GM12878 (cell line): ENCODE data around the gene SLC25A48. TPM values are rescaled to one million over a fixed set of nuclear protein-coding genes. Genes with fewer than 3 reads are reported as not detected.

Experiments
- ATAC-seq: fragments of 200-7000 bp; cut with Tn5 transposase; 3 replicates; pipeline ENCODE4 v1.9.1; 2020; ENCODE audit warnings: mild to moderate bottlenecking, moderate library complexity
- BruUV-seq: library from RNA; stranded (reverse); fragments of 400-500 nt; replicated peaks from 2 replicates; lab custom pipeline; 2021; lab: Mats Ljungman, UMichigan
- CTCF ChIA-PET: fragments of 300-600 bp; sonication (Branson Sonifier 250); formaldehyde crosslinking; extraction: SDS; loops from one replicate; lab custom pipeline; 2021; ENCODE audit warnings: inconsistent platforms; lab: Yijun Ruan, JAX
- POLR2A ChIA-PET: fragments of 350-600 bp; formaldehyde crosslinking; extraction: SDS; loops from one replicate; lab custom pipeline; 2021; ENCODE audit warnings: inconsistent platforms; lab: Charles Lee
- RAD21 ChIA-PET: fragments of 300-600 bp; sonication (Branson Sonifier 250); formaldehyde crosslinking; loops from one replicate; lab custom pipeline; 2023; ENCODE audit warnings: antibody characterized with exemption; ENCODE audit not compliant: unreplicated experiment; lab: Charles Lee
- SMC1A ChIA-PET: fragments of 300-600 bp; sonication (Branson Sonifier 250); formaldehyde crosslinking; loops from one replicate; lab custom pipeline; 2023; ENCODE audit not compliant: unreplicated experiment, uncharacterized antibody; lab: Charles Lee
- DNase-seq: peaks from one replicate; pipeline ENCODE4 v3.0.0-alpha.2; 2011; ENCODE audit warnings: low read depth, low spot score
- FAIRE-seq: peaks from 3 replicates; lab custom pipeline; 2011; peaks lifted over from hg19 to GRCh38; lab: Jason Lieb, UNC
- H2AFZ ChIP-seq: 2 replicates; pipeline ENCODE4 v1.6.0; 2011; ENCODE audit warnings: low read depth, low read length, control low read depth; ENCODE audit not compliant: control insufficient read depth
- H3K27ac ChIP-seq: 2 replicates; pipeline ENCODE4 v1.5.1; 2011; ENCODE audit warnings: control low read depth; ENCODE audit not compliant: control insufficient read depth, insufficient read depth
- H3K27me3 ChIP-seq, 2 experiments: replicated peaks in 1 of 2; 2 replicates each; pipeline versions ENCODE4 v1.6.0 to v1.6.1; 2011; ENCODE audit warnings: low read length in 1 of 2; ENCODE audit not compliant: control insufficient read depth in 2 of 2, insufficient read depth in 2 of 2
- H3K36me3 ChIP-seq, 2 experiments: 2 replicates each; pipeline ENCODE4 v1.5.1; 2011; ENCODE audit warnings: low read length in 1 of 2; ENCODE audit not compliant: control insufficient read depth in 2 of 2, insufficient read depth in 2 of 2
- H3K4me1 ChIP-seq: 2 replicates; pipeline ENCODE4 v1.6.1; 2011; ENCODE audit warnings: mild to moderate bottlenecking, low read length, moderate library complexity, mixed read lengths; ENCODE audit not compliant: control insufficient read depth, insufficient read depth
- H3K4me2 ChIP-seq: 2 replicates; pipeline ENCODE4 v1.6.0; 2011; ENCODE audit warnings: control low read depth; ENCODE audit not compliant: control insufficient read depth, insufficient read depth
- H3K4me3 ChIP-seq: fragments of 200-600 bp; sonication (generic); 2 replicates; pipeline ENCODE4 v1.5.1; 2016
- H3K79me2 ChIP-seq: 2 replicates; pipeline ENCODE4 v1.6.0; 2011; ENCODE audit warnings: low read length; ENCODE audit not compliant: control insufficient read depth, insufficient read depth
- H3K9ac ChIP-seq: 2 replicates; pipeline ENCODE4 v1.8.0; 2011; ENCODE audit warnings: low read length, control low read depth, mixed read lengths; ENCODE audit not compliant: control insufficient read depth, insufficient read depth
- H3K9me3 ChIP-seq: replicated peaks from 3 replicates; pipeline ENCODE4 v1.5.1; 2011; ENCODE audit warnings: mild to moderate bottlenecking, low read length; ENCODE audit not compliant: control insufficient read depth, insufficient read depth
- H4K20me1 ChIP-seq: 2 replicates; pipeline ENCODE4 v1.6.0; 2011; ENCODE audit not compliant: control insufficient read depth, insufficient read depth
- DPF2 ChIP-seq: fragments of 450-650 bp; IDR thresholded peaks from 2 replicates; pipeline ENCODE4 v1.6.1; 2017; ENCODE audit warnings: mild to moderate bottlenecking
- POLR2A ChIP-seq: IDR thresholded peaks from 2 replicates; pipeline ENCODE4 v1.6.1; 2011; ENCODE audit warnings: low read depth, mild to moderate bottlenecking, low read length
- RB1 ChIP-seq: fragments of 450-650 bp; formaldehyde crosslinking; IDR thresholded peaks from 2 replicates; pipeline ENCODE4 v1.6.1; 2017; ENCODE audit warnings: mild to moderate bottlenecking, borderline replicate concordance
- STAT1 ChIP-seq: fragments of 450-650 bp; conservative IDR thresholded peaks from 2 replicates; pipeline ENCODE4 v1.6.1; 2014; ENCODE audit warnings: antibody characterized with exemption, mild to moderate bottlenecking
- TCF7 ChIP-seq: IDR thresholded peaks from 2 replicates; pipeline ENCODE4 v1.6.1; 2014; ENCODE audit warnings: antibody characterized with exemption, borderline replicate concordance
- WGBS: methylation state at CpG from one replicate; pipeline ENCODE4 v1.1.6; 2016; ENCODE audit warnings: low lambda C conversion rate; ENCODE audit not compliant: insufficient replicate concordance, insufficient coverage; ENCODE audit errors: missing lambda C conversion rate; 5-methylcytosine and 5-hydroxymethylcytosine counted together
- in situ Hi-C: fragments of 300-500 bp; cut with MboI; formaldehyde crosslinking; loops from 9 replicates; pipeline ENCODE4 v1.14.3; 2018; ENCODE audit warnings: mixed read lengths
- intact Hi-C: fragments of 100-400 bp; cut with micrococcal nuclease; formaldehyde crosslinking; loops from one replicate; pipeline ENCODE4 v1.14.2; 2022; ENCODE audit not compliant: unreplicated experiment
- polyA plus RNA-seq, 11 experiments: library from polyadenylated mRNA; depleted of rRNA in 4 of 11; unstranded in 6 of 11; stranded (reverse) in 5 of 11; fragments of >200 nt; fragmentation: Nextera tagmentation in 4 of 11; fragmentation: Illumina TruSeq in 1 of 11; extraction: Ambion mirVana in 4 of 11; extraction: Trizol in 1 of 11; gene quantifications; 1 replicate in 1 of 11; 2 replicates in 10 of 11; pipeline versions ENCODE4 v1.2.1 to v1.2.3, GENCODE V29; 2011 to 2016; ENCODE audit warnings: inconsistent platforms in 2 of 11, missing spikeins in 2 of 11, low read depth in 1 of 11
- total RNA-seq, 4 experiments: library from RNA; depleted of rRNA in 3 of 4; stranded (reverse); fragments of >200 nt in 3 of 4; fragmentation: Illumina TruSeq in 1 of 4; extraction: Trizol in 1 of 4; gene quantifications; 2 replicates each; pipeline versions ENCODE4 v1.2.1 to v1.2.3, GENCODE V29; 2013 to 2021
- TF ChIP-seq, protein P1 (sequence below): IDR thresholded peaks from 2 replicates; pipeline ENCODE4 v1.6.1; 2012; ENCODE audit warnings: mild to moderate bottlenecking, low read depth, low read length

SLC25A48 gene
- total and polyA plus RNA-seq, 10 of the 15 experiments (the other 5 are each of a cell fraction or from before 2014, with no cell fraction given): 0.06 TPM; not detected in 9

DNA sequence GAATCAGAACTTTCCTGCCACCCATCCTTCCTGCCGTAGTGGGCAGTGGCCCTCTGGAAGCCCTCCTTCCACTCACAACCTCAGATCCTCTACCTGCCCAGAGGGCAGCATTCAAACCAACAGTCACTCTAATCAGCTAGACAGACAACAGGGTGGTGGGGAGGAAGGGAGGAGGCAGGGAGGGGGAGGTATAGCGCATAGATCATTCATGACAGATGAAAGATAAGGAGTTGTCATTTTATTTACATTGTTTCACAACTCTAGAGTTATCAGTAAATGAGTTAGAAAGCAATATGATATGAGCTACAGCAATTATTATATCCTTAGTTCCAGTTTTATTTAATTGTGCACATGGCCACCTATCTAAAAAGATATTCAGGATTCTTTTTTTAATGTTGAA lies 60.3 kb downstream of the SLC25A48 start:
- Histone ChIP-seq H3K9ac (no peak overlapping the region), H3K27ac (no peak overlapping the region), H3K27me3 (peaks cover 2 to 3% of the 10 kb centered on the region in 2 experiments; a peak in 1 of 4 replicates), H4K20me1 (no peaks in the 10 kb centered on the region), H3K4me3 (no peak overlapping the region)
- 82% methylated on average over 2 of the region's 2 CpGs for WGBS
- ATAC-seq: no peak
- BruUV-seq: no TSS peak
- DNase-seq: no peak
- intact Hi-C loops: no loop called here
- CTCF ChIA-PET: no interaction called here
- TF ChIP-seq STAT1: no peak
- TF ChIP-seq RB1: no peak
- TF ChIP-seq, protein P1, sequence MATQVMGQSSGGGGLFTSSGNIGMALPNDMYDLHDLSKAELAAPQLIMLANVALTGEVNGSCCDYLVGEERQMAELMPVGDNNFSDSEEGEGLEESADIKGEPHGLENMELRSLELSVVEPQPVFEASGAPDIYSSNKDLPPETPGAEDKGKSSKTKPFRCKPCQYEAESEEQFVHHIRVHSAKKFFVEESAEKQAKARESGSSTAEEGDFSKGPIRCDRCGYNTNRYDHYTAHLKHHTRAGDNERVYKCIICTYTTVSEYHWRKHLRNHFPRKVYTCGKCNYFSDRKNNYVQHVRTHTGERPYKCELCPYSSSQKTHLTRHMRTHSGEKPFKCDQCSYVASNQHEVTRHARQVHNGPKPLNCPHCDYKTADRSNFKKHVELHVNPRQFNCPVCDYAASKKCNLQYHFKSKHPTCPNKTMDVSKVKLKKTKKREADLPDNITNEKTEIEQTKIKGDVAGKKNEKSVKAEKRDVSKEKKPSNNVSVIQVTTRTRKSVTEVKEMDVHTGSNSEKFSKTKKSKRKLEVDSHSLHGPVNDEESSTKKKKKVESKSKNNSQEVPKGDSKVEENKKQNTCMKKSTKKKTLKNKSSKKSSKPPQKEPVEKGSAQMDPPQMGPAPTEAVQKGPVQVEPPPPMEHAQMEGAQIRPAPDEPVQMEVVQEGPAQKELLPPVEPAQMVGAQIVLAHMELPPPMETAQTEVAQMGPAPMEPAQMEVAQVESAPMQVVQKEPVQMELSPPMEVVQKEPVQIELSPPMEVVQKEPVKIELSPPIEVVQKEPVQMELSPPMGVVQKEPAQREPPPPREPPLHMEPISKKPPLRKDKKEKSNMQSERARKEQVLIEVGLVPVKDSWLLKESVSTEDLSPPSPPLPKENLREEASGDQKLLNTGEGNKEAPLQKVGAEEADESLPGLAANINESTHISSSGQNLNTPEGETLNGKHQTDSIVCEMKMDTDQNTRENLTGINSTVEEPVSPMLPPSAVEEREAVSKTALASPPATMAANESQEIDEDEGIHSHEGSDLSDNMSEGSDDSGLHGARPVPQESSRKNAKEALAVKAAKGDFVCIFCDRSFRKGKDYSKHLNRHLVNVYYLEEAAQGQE: no peak
- no peak for TF ChIP-seq TCF7
- TF ChIP-seq DPF2: no peak
- no peak for TF ChIP-seq POLR2A
- TF ChIP-seq, all 136 proteins: peak for 0
- Histone ChIP-seq H3K36me3 (no peaks in the 10 kb centered on the region), H2AFZ (no peak overlapping the region), H3K4me2 (no peak overlapping the region), H3K79me2 (no peaks in the 10 kb centered on the region), H3K4me1 (no peaks in the 10 kb centered on the region), H3K9me3 (no peaks in the 10 kb centered on the region)
- no peak for FAIRE-seq
- RAD21 ChIA-PET: no interaction called here
- in situ Hi-C loops: no loop called here
- POLR2A ChIA-PET: no interaction called here
- SMC1A ChIA-PET: interaction anchor here (1.0 kb wide), 1 partner anchor 10 kb away, joined by 3 read pairs; no protein-coding TSS in a partner anchor
